ENCODE data around the gene EZR. TPM values are rescaled to one million over a fixed set of nuclear protein-coding genes. Genes with fewer than 3 reads are reported as not detected.

EZR gene
- total RNA-seq, 2 donors from 2014 or later: 26.8 to 55.2 TPM

GRCh38 chr6:158861686-158862381, 42.7 kb upstream of the EZR start:
- Histone ChIP-seq H3K27ac (no peak overlapping the region), H3K36me3 (no peaks in the 10 kb centered on the region), H3K4me1 (ENCODE audit: control insufficient read depth in 1 of 2, low read depth in 2 of 2) (no peaks in the 10 kb centered on the region), H3K27me3 (replicated peaks; ENCODE audit: insufficient read depth) (no peaks in the 10 kb centered on the region), H3K9me3 (no peaks in the 10 kb centered on the region), H3K4me3 (no peak overlapping the region)
- DNase-seq (ENCODE audit: low spot score) (no peak), ATAC-seq (ENCODE audit: insufficient number of reproducible peaks, low FRiP score, low read depth) (no peak)
- no peak for TF ChIP-seq CTCF (IDR thresholded peaks at IDR 0.05)

DNA sequence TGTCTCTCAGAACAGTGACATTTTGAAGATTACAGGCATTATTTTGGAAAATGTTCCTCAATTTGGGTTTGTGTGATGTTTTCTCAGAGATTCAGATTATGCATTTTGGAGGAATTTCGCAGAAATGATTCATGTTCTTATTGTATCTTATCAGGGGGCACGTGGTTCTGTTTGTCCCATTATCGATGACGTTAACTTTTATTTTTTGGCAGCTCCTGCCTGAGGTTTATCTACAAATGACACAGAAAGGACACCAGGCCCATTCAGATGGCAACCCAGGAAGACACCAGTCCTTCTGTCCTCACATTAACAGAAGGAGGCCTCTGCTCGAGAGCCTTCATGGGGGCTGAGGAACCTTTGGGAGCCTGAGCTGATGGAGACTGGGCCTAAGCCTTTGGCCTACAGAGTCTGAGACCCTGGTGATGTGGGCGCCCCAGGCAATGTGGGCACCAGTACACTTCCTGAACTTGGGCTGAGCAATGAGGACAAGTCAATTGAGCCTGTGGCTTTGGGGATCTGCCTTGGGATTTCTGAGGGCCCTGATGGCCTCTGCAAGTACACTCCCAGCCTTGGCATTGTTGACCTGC, 41.2 kb upstream of the EZR start:
- Histone ChIP-seq H3K36me3 (no peaks in the 10 kb centered on the region), H3K4me3 (no peak overlapping the region), H3K9me3 (no peaks in the 10 kb centered on the region), H3K4me1 (ENCODE audit: control insufficient read depth in 1 of 2, low read depth in 2 of 2) (no peaks in the 10 kb centered on the region), H3K27me3 (replicated peaks; ENCODE audit: insufficient read depth) (no peaks in the 10 kb centered on the region), H3K27ac (no peak overlapping the region)
- no peak for DNase-seq (ENCODE audit: low spot score)
- TF ChIP-seq CTCF (IDR thresholded peaks at IDR 0.05): no peak
- ATAC-seq (ENCODE audit: insufficient number of reproducible peaks, low FRiP score, low read depth): no peak

- no peak for TF ChIP-seq CTCF (IDR thresholded peaks at IDR 0.05)
- H3K27ac ChIP-seq: no peak overlapping the region
- no peaks in the 10 kb centered on the region for H3K27me3 ChIP-seq (replicated peaks; ENCODE audit: insufficient read depth)
- peaks cover 0 to 3% of the 10 kb centered on the region in 2 donors for H3K4me1 ChIP-seq (ENCODE audit: control insufficient read depth in 1 of 2, low read depth in 2 of 2)
- DNase-seq (ENCODE audit: low spot score) (no peak), ATAC-seq (ENCODE audit: insufficient number of reproducible peaks, low FRiP score, low read depth) (no peak)
- H3K9me3 ChIP-seq: no peaks in the 10 kb centered on the region
- no peaks in the 10 kb centered on the region for H3K36me3 ChIP-seq
- no peak overlapping the region for H3K4me3 ChIP-seq
Observed at GRCh38 chr6:158856261-158856660, 37.1 kb upstream of the EZR start.

GRCh38 chr6:158854214-158855101, 35.3 kb upstream of the EZR start:
- DNase-seq (ENCODE audit: low spot score) (no peak), ATAC-seq (ENCODE audit: insufficient number of reproducible peaks, low FRiP score, low read depth) (no peak)
- H3K4me1 ChIP-seq (ENCODE audit: control insufficient read depth in 1 of 2, low read depth in 2 of 2): peaks cover 3 to 4% of the 10 kb centered on the region in 2 donors
- H3K27me3 ChIP-seq (replicated peaks; ENCODE audit: insufficient read depth): no peaks in the 10 kb centered on the region
- H3K4me3 ChIP-seq: no peak overlapping the region
- no peaks in the 10 kb centered on the region for H3K9me3 ChIP-seq
- TF ChIP-seq CTCF (IDR thresholded peaks at IDR 0.05): no peak
- no peak overlapping the region for H3K27ac ChIP-seq
- no peaks in the 10 kb centered on the region for H3K36me3 ChIP-seq

DNA sequence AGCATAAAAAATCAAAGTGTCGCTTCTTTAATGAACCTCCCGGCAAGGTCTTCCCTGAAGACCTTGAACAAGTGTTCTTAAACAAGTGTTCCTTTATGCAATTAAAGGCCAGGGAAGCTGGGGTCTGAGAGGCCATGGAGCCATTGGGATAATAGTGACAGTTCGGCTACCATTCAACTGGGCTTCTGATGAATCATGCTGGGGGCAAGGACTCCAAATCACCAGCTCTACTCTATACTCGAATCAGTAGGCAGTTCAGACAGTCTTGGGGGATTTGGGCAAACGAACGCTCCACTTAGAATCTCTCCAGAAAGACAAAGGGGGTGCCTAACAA, 34.7 kb upstream of the EZR start:
- Histone ChIP-seq H3K4me3 (no peak overlapping the region), H3K4me1 (ENCODE audit: control insufficient read depth in 1 of 2, low read depth in 2 of 2) (peaks cover 3 to 5% of the 10 kb centered on the region in 2 donors), H3K27ac (no peak overlapping the region), H3K27me3 (replicated peaks; ENCODE audit: insufficient read depth) (no peaks in the 10 kb centered on the region), H3K9me3 (no peaks in the 10 kb centered on the region), H3K36me3 (no peaks in the 10 kb centered on the region)
- ATAC-seq (ENCODE audit: insufficient number of reproducible peaks, low FRiP score, low read depth): no peak
- no peak for TF ChIP-seq CTCF (IDR thresholded peaks at IDR 0.05)
- no peak for DNase-seq (ENCODE audit: low spot score)
